Measurements from ENCODE around the gene TAF1B.

The TAF1B gene

GRCh38 chr2:9805435-9806297, 37.6 kb upstream of the TAF1B start:
- TF ChIP-seq, protein P1, sequence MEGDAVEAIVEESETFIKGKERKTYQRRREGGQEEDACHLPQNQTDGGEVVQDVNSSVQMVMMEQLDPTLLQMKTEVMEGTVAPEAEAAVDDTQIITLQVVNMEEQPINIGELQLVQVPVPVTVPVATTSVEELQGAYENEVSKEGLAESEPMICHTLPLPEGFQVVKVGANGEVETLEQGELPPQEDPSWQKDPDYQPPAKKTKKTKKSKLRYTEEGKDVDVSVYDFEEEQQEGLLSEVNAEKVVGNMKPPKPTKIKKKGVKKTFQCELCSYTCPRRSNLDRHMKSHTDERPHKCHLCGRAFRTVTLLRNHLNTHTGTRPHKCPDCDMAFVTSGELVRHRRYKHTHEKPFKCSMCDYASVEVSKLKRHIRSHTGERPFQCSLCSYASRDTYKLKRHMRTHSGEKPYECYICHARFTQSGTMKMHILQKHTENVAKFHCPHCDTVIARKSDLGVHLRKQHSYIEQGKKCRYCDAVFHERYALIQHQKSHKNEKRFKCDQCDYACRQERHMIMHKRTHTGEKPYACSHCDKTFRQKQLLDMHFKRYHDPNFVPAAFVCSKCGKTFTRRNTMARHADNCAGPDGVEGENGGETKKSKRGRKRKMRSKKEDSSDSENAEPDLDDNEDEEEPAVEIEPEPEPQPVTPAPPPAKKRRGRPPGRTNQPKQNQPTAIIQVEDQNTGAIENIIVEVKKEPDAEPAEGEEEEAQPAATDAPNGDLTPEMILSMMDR (IDR thresholded peaks at IDR 0.05; ENCODE audit: low read depth, low read length) = no peak
- H3K4me3 ChIP-seq (ENCODE audit: low read depth, low read length) = no peak overlapping the region

DNA sequence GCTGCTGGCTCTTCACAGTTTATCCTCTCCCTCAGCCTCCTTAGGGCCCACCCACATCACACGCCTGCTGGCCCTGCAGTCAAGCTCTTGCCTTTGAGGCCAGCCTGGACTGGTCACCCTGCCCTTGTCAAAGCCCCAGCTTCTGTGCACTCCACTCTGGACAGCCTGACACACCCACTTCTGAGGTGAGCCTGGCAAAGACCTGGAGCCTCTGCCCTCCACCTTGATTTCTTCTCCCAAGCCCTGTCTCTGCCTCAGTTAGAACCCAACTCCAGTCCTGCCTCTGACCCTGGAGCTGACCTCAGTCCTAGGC, 37.0 kb upstream of the TAF1B start:
- no peak overlapping the region for H3K4me3 ChIP-seq (ENCODE audit: low read depth, low read length)
- TF ChIP-seq, protein P1 (IDR thresholded peaks at IDR 0.05; ENCODE audit: low read depth, low read length) = no peak

DNA sequence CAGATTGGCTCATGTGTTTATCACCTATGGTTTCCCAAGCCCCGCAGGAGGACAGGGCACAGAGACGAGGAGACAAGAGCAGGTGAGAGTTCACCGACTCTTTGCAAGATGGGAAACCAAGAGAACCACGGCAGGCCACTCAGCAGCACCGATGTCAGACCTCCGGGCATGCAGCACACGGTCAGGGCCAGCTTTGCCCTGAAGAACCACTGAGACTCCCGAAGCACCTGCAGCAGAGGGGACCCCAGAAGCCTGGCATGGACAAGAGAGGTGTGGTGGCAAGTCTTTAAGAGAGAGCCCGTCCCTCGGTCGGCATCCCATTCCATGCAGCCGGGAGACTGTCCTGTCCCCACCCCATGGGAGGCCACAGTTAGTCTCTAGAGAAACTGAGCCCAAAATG, 36.6 kb upstream of the TAF1B start:
- H3K4me3 ChIP-seq (ENCODE audit: low read depth, low read length) = no peak overlapping the region
- TF ChIP-seq, protein P1 (IDR thresholded peaks at IDR 0.05; ENCODE audit: low read depth, low read length) = no peak

- TF ChIP-seq, protein P1 (IDR thresholded peaks at IDR 0.05; ENCODE audit: low read depth, low read length) = no peak
- H3K4me3 ChIP-seq (ENCODE audit: low read depth, low read length) = no peak overlapping the region
These were observed 36.2 kb upstream of the TAF1B start for GRCh38 chr2:9807056-9807455.

GRCh38 chr2:9807555-9808305, 35.5 kb upstream of the TAF1B start:
- H3K4me3 ChIP-seq (ENCODE audit: low read depth, low read length) = no peak overlapping the region
- TF ChIP-seq, protein P1 (IDR thresholded peaks at IDR 0.05; ENCODE audit: low read depth, low read length) = no peak

GRCh38 chr2:9808334-9809063, 34.8 kb upstream of the TAF1B start:
- TF ChIP-seq, protein P1 (IDR thresholded peaks at IDR 0.05; ENCODE audit: low read depth, low read length) = no peak
- H3K4me3 ChIP-seq (ENCODE audit: low read depth, low read length) = no peak overlapping the region

DNA sequence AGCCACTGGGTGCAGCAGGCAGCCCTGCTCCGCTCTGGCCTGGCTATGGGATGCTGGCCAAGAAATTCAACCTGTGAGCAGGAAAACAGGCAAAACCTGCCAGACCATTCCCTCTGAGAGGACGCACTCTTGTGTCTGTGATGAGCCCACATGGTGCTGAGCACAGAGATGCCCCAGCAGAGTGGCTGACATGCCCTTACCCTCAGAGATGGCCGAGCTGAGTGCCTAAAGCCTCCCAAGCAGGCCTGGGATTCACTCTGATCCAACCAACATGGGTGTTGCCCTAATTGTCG, 34.3 kb upstream of the TAF1B start:
- TF ChIP-seq, protein P1 (IDR thresholded peaks at IDR 0.05; ENCODE audit: low read depth, low read length) = no peak
- no peak overlapping the region for H3K4me3 ChIP-seq (ENCODE audit: low read depth, low read length)
